GM18858 (cell line): ENCODE data around the gene ZSWIM8.
"Not testable (repeated sequence)": the region's sequence is repeated elsewhere in the genome, so short reads cannot be mapped to it uniquely, and the experiment has no call there.

ENCODE experiments used
- ATAC-seq: cut with Tn5 transposase; IDR thresholded peaks from one replicate; pipeline ENCODE4 v1.9.1; 2021; ENCODE audit not compliant: unreplicated experiment

Gene ZSWIM8

DNA sequence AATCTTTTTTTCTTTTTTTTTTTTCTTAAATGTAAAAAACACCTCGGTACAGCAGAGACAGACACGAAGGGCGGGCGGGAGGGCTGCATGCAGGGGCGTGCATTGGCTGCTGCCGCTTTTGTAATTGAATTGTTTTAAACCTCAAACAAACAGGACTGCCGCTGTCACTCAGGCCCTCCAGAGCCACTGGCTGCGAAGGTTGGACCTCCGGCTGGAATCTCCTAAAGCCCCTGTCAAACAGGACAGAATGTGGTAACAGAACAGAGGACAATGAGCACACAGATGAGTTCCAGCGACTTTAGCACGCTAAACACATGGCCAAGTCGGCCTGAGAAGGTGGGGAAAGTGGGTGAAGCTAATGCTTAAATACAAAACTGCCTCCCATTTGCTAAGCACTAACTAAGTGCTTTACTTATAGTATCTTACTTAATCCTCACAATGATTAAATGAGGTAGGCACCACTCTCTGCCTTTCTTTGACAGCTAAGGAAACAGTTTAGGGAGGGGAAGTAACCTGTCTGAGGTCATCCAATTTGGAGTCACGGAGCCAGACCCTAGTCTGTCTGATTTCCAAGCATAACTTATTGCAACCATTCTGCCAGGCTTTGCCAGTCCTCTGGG is 29.0 kb downstream of the ZSWIM8 start:
- ATAC-seq: no peak

DNA sequence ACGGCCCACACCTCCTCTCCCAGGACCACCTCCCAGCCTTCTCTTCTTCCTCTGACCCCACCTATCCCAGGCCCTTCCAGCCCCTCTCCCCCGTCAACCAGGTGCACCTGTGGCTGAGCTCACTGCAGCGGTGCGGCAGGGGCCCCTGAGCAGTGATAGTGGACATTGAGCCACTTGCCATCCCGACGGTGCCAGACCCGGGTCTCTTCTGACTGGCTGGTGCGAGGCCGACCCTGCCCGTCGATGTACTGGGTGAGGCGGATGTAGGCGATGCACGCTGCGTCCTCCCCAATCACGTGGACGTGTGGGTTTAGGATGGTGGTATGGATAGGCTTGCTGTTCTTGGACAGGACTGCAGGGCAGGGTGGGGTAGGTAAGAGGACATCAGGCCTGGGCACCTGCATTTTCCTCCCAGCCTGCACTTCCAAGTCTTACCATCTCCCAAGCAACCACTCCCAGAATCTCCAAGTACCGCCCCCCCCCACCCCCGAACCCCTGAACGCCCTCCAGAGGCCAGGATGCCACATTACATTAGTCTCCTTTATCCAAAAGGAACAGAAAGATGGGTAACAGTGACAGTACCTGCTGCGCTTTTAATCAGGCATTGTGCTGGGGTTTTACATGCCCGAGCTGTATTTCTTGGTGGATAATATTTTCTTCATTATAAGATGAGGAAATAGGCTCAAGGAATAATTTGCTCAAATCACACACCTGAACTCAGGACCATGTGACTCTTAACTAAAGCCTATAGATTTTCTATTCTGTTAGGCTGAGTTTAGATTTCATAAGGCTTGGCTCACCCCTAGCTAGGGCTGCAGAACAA is 29.7 kb downstream of the ZSWIM8 start:
- ATAC-seq: no peak

GRCh38 chr10:73815719-73816030 is 30.3 kb downstream of the ZSWIM8 start:
- ATAC-seq: no peak

- ATAC-seq: no peak
Observed at GRCh38 chr10:73816917-73817729, 31.7 kb downstream of the ZSWIM8 start.

DNA sequence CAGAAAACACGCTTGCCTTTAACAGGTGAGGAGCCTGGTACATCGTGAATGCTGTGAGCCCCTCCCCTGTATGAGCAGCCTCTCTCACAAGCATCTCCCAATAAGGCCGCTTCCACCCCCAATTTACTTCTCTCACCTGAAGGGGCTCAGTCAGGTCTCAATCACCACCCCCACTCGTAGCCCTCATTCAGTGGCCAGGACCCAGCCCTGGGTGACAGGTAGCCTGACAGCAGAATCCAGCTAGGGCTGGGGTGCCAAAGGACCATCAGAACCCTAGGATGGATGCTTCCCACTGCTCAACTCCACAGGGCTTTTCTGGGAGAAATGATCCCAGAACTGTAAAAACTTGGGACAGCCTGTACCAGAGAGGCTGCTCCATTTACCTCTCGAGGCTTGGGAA is 32.4 kb downstream of the ZSWIM8 start:
- no peak for ATAC-seq

- no peak for ATAC-seq
Observed at GRCh38 chr10:73818402-73818801, 33.0 kb downstream of the ZSWIM8 start.

DNA sequence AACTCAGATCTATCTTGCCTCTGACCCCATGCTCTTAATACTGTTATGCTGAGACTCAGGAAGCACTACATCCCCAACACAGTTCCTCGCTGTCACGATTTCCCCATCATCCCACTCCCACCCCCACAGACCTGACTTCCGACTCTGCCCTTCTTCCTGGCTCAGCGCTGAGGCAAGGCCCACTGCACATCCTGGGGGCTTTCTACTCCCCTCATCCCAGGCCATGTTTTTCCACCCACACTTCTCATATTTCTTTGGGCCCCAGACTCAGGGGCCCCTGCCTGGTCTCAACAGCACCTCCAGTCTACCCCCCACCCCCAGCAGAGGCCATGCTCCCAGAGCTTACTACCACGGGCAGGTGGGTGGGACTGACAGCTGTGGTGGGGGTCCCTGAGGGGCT is 33.7 kb downstream of the ZSWIM8 start:
- ATAC-seq: no peak

- no peak for ATAC-seq
Observed at GRCh38 chr10:73819513-73820093, 34.2 kb downstream of the ZSWIM8 start.

- ATAC-seq: no peak
Observed at GRCh38 chr10:73823391-73823790, 38.0 kb downstream of the ZSWIM8 start.

GRCh38 chr10:73824146-73824725 is 38.8 kb downstream of the ZSWIM8 start:
- no peak for ATAC-seq

DNA sequence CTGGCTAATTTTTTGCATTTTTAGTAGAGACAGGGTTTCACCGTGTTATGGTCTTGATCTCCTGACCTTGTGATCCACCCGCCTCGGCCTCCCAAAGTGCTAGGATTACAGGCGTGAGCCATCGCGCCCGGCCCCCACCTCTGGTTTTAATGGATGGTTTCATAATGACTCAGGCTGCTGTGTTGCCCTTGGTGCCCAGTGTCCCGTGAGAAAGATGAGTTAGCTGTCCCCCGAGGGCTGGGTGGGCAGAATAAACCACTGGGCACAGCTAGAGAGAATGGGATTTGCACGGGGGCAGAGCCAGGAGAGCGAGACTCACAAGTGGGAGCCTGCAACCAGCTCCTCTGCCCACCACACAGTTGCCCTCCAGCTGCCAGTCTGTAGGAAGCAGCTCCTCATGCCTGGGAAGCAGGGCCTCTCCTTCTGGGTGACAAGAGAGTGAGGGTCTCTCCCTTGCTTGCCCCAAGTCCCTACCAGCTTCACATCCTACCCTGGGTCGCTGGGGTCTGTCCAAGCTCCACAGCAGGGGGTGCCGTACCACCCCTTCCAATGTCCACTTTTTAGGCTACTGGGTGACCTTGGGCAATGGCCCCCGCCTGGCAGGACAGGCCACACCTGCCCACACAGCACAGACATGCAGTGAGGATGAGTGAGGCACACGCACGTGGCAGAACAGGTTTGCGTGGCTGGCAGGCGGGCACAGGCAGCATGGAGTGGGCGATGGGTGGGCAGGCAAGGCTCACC is 42.1 kb downstream of the ZSWIM8 start:
- no peak for ATAC-seq

GRCh38 chr10:73828161-73828560 is 42.8 kb downstream of the ZSWIM8 start:
- ATAC-seq: no peak

- not testable (repeated sequence) for ATAC-seq
Observed at GRCh38 chr10:73829090-73829489, 43.7 kb downstream of the ZSWIM8 start.

GRCh38 chr10:73836427-73836980 is 51.1 kb downstream of the ZSWIM8 start:
- ATAC-seq: no peak

GRCh38 chr10:73837072-73837471 is 51.7 kb downstream of the ZSWIM8 start:
- ATAC-seq: no peak

DNA sequence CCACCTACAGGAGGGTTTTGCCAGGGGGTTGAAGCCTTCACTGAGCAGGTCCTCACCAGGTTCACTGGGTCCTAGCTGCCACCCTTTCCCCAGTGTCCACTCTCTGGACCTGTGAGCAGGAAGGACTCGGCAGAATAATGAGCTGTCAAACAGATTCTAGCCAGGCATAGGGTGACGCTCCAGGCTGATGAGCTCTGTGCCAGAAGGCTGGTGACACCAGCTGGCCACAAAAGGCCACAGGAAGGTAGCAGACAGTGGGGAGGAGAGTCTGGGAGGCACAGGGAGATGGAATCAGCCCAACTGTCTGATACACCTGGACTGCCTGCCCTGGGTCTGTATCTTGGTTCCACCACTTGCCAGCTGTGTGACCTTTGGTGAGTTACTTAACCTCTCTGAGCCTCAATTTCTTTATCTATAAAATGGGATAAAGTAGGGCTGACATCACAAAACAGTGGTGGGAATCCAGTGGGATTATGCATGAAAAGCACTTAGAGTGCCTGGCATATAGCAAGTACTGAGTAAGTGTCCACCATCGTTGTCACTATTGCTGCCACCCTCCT is 52.7 kb downstream of the ZSWIM8 start:
- no peak for ATAC-seq

DNA sequence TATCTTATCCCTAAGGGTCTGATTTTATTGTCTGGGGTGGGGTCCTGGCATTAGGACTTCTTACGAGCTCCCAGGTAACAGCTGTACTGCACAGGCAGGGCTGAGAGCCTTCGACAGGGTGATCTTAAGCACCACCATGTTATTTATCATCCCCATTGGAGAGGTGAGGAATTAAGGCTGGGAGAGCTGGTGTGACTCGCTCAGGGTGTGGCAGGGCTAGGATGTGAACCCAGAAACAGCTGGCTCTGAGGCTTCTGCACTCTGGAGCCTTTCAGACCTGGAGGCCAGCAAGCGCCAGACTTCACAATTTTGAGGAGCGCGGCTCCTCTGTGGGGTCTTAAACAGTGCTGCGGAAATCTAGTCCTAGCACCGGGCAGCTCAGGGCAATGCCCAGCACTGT is 53.4 kb downstream of the ZSWIM8 start:
- ATAC-seq: no peak

DNA sequence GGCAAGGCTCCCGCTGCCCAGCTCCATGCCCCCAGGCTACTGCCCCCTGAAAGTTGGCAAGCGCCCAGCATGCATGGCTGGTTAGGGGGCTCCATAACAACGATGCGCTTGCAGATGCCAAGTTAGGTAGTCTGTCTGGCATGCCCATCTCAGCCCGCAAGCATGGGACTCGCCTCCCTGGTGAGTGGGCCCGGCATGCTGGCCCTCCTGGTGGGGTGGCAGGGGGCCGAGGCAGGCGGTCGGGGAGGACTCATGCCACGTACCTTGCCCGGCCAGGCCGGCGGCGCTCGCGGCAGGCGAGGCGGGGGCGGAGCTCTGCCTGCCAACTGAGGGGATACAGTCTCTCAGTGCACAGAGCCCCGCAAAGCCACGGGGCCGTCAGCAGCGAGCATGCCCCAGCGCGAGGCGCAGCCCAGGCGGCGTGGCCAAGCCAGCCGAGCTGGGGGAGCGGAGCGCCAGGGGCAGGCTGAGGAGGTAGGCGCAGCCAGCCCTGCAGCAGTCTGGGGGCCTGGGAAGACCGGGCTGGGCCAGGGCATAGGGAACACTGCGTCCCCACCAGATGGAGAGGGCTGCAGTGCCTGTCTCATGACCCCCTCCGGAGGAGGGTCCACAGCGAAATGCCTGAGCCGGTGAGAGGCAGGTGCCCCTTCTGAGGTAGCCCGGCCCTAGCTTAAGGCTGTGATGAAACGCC is 54.0 kb downstream of the ZSWIM8 start:
- no peak for ATAC-seq

- ATAC-seq: no peak
Observed at GRCh38 chr10:73840056-73840402, 54.6 kb downstream of the ZSWIM8 start.
